Measurements from ENCODE around the gene WDR59. TPM values are rescaled to one million over a fixed set of nuclear protein-coding genes. Genes with fewer than 3 reads are reported as not detected.

Gene WDR59
- polyA plus RNA-seq, 1 donor (not counting 4 experiments of a cell fraction or from before 2014, with no cell fraction given): 59.7 TPM

- no peak overlapping the region for H3K4me3 ChIP-seq (ENCODE audit: control insufficient read depth in 2 of 3, extremely low read depth in 1 of 3, insufficient read depth in 2 of 3, low read depth in 1 of 3, low read length in 3 of 3)
- H2AFZ ChIP-seq (ENCODE audit: control insufficient read depth, low read length): no peak overlapping the region
- no peak overlapping the region for H3K9ac ChIP-seq (ENCODE audit: control insufficient read depth, extremely low read depth, insufficient read depth, low read length)
- H3K27ac ChIP-seq (ENCODE audit: control insufficient read depth, insufficient read depth, low read length): no peak overlapping the region
- no peaks in the 10 kb centered on the region for H3K9me3 ChIP-seq (ENCODE audit: control insufficient read depth, low read depth, low read length)
- dilution Hi-C loops (cut with MboI; ENCODE audit: extremely low pct_ligation_motif_present, low sequenced_read_pairs): no loop called here
- H4K20me1 ChIP-seq (ENCODE audit: control insufficient read depth, extremely low read depth, insufficient read depth, low read length): no peaks in the 10 kb centered on the region
- H3K27me3 ChIP-seq (ENCODE audit: control insufficient read depth, extremely low read depth, insufficient read depth, low read length): no peaks in the 10 kb centered on the region
- H3K36me3 ChIP-seq (ENCODE audit: control insufficient read depth in 2 of 2, extremely low read depth in 1 of 2, insufficient read depth in 2 of 2, low read length in 2 of 2): peaks cover 2 to 6% of the 10 kb centered on the region in 2 experiments
- no peak for FAIRE-seq
- no peak for DNase-seq (ENCODE audit: low read depth, low spot score)
- no peak for TF ChIP-seq EZH2 (IDR thresholded peaks at IDR 0.05; ENCODE audit: low read length)
- TF ChIP-seq, protein P1, sequence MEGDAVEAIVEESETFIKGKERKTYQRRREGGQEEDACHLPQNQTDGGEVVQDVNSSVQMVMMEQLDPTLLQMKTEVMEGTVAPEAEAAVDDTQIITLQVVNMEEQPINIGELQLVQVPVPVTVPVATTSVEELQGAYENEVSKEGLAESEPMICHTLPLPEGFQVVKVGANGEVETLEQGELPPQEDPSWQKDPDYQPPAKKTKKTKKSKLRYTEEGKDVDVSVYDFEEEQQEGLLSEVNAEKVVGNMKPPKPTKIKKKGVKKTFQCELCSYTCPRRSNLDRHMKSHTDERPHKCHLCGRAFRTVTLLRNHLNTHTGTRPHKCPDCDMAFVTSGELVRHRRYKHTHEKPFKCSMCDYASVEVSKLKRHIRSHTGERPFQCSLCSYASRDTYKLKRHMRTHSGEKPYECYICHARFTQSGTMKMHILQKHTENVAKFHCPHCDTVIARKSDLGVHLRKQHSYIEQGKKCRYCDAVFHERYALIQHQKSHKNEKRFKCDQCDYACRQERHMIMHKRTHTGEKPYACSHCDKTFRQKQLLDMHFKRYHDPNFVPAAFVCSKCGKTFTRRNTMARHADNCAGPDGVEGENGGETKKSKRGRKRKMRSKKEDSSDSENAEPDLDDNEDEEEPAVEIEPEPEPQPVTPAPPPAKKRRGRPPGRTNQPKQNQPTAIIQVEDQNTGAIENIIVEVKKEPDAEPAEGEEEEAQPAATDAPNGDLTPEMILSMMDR (optimal IDR thresholded peaks at IDR 0.05 in 1 of 3, IDR thresholded peaks at IDR 0.05 in 1 of 3, conservative IDR thresholded peaks at IDR 0.05 in 1 of 3; ENCODE audit: extremely low read depth in 1 of 3, insufficient read depth in 2 of 3, low read length in 3 of 3): no peak
- peak overlapping the region; percentile 10 for H3K4me2 ChIP-seq (ENCODE audit: control insufficient read depth, extremely low read depth, insufficient read depth, low read depth, low read length)
- no peaks in the 10 kb centered on the region for H3K9me1 ChIP-seq (ENCODE audit: control insufficient read depth, extremely low read depth, insufficient read depth, low read length)
- H3K79me2 ChIP-seq (ENCODE audit: control insufficient read depth, insufficient read depth, low read length): peaks cover 41% of the 10 kb centered on the region
- H3K4me1 ChIP-seq (ENCODE audit: control insufficient read depth, extremely low read depth, insufficient read depth, low read length): peaks cover 4% of the 10 kb centered on the region
Measured at GRCh38 chr16:74982256-74982655, 2.7 kb downstream of the WDR59 start.

GRCh38 chr16:74975591-74975990, 9.3 kb downstream of the WDR59 start:
- H3K4me3 ChIP-seq (ENCODE audit: control insufficient read depth in 2 of 3, extremely low read depth in 1 of 3, insufficient read depth in 2 of 3, low read depth in 1 of 3, low read length in 3 of 3): no peak overlapping the region
- H3K9me1 ChIP-seq (ENCODE audit: control insufficient read depth, extremely low read depth, insufficient read depth, low read length): no peaks in the 10 kb centered on the region
- no peaks in the 10 kb centered on the region for H3K4me1 ChIP-seq (ENCODE audit: control insufficient read depth, extremely low read depth, insufficient read depth, low read length)
- H3K27ac ChIP-seq (ENCODE audit: control insufficient read depth, insufficient read depth, low read length): no peak overlapping the region
- dilution Hi-C loops (cut with MboI; ENCODE audit: extremely low pct_ligation_motif_present, low sequenced_read_pairs): no loop called here
- no peak for FAIRE-seq
- peaks cover 11% of the 10 kb centered on the region for H3K79me2 ChIP-seq (ENCODE audit: control insufficient read depth, insufficient read depth, low read length)
- no peak overlapping the region for H3K4me2 ChIP-seq (ENCODE audit: control insufficient read depth, extremely low read depth, insufficient read depth, low read depth, low read length)
- no peak overlapping the region for H3K9ac ChIP-seq (ENCODE audit: control insufficient read depth, extremely low read depth, insufficient read depth, low read length)
- H3K9me3 ChIP-seq (ENCODE audit: control insufficient read depth, low read depth, low read length): no peaks in the 10 kb centered on the region
- no peak for DNase-seq (ENCODE audit: low read depth, low spot score)
- TF ChIP-seq, protein P1 (optimal IDR thresholded peaks at IDR 0.05 in 1 of 3, IDR thresholded peaks at IDR 0.05 in 1 of 3, conservative IDR thresholded peaks at IDR 0.05 in 1 of 3; ENCODE audit: extremely low read depth in 1 of 3, insufficient read depth in 2 of 3, low read length in 3 of 3): no peak
- TF ChIP-seq EZH2 (IDR thresholded peaks at IDR 0.05; ENCODE audit: low read length): no peak
- H4K20me1 ChIP-seq (ENCODE audit: control insufficient read depth, extremely low read depth, insufficient read depth, low read length): no peaks in the 10 kb centered on the region
- no peak overlapping the region for H2AFZ ChIP-seq (ENCODE audit: control insufficient read depth, low read length)
- H3K36me3 ChIP-seq (ENCODE audit: control insufficient read depth in 2 of 2, extremely low read depth in 1 of 2, insufficient read depth in 2 of 2, low read length in 2 of 2): peaks cover 4 to 6% of the 10 kb centered on the region in 2 experiments
- H3K27me3 ChIP-seq (ENCODE audit: control insufficient read depth, extremely low read depth, insufficient read depth, low read length): no peaks in the 10 kb centered on the region

All from keratinocyte (primary cell).